NCI-H2196 (cell line): ENCODE measurements around the gene FGF22.

Experiments used
- DNase-seq: peaks from one replicate; lab custom pipeline; 2025; ENCODE audit not compliant: unreplicated experiment; lab: John Stamatoyannopoulos, UW

FGF22 gene

DNA sequence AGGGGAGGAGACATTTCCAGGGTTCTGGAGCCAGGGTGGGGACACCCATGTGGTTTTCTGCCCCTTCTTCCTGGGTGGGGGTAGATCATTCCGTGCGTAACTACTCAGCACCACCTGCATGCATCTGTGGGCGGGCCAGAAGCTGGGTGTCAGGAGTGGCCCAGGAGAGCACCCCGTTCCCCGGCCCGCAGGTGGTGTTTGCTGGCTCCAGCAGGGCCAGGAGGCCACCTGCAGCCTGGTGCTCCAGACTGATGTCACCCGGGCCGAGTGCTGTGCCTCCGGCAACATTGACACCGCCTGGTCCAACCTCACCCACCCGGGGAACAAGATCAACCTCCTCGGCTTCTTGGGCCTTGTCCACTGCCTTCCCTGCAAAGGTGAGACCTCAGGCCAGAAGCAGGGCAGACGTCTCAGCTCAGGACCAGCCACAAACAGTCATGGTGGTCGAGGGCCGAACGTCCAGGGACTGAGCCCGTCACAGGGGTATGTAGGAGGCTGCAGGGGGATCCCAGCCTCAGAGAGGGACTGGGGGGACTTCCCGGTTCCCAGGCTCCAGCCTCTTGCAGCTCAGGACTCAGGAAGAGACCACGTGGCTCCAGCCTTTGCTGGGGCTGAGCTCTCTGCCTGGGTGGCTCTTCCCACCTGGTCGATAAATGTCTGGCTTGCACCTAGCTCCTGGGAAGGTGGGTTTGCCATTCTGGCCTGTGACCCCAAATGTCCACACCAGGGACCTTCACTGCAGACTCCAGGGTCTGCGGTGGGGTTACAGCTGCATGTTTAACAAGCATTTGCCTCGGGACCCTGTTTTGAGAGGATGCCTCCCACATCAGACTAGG, 38.1 kb downstream of the FGF22 start:
- no peak for DNase-seq

DNA sequence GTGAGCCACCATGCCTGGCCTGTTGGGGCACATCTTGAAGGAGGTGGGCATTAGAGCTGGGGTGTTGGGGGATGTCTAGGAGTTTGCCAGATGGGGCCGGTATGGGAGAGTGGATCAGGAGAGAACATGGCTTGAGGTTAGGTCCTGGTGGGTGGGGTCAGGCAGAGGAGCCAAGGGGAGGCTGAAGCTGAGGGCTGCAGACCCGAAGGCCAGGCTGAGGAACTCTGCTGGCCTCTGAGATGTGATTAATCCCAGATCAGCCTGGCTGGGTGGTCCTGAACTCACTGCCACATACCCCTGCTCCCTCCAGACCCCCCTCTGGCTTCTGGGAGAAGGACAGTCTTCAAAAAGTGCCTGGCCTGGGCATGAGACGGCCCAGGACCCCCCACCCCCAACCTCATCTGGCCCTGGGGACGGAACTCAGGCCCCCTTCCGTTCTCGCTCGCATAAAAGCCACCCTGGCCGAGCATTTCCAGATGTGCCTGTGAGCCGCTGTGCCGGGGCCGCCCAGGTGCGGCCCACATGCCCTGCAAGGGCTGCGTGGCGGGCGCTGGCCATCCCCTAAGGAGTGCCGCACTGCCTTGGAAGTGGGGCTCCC, 39.2 kb downstream of the FGF22 start:
- no peak for DNase-seq

DNA sequence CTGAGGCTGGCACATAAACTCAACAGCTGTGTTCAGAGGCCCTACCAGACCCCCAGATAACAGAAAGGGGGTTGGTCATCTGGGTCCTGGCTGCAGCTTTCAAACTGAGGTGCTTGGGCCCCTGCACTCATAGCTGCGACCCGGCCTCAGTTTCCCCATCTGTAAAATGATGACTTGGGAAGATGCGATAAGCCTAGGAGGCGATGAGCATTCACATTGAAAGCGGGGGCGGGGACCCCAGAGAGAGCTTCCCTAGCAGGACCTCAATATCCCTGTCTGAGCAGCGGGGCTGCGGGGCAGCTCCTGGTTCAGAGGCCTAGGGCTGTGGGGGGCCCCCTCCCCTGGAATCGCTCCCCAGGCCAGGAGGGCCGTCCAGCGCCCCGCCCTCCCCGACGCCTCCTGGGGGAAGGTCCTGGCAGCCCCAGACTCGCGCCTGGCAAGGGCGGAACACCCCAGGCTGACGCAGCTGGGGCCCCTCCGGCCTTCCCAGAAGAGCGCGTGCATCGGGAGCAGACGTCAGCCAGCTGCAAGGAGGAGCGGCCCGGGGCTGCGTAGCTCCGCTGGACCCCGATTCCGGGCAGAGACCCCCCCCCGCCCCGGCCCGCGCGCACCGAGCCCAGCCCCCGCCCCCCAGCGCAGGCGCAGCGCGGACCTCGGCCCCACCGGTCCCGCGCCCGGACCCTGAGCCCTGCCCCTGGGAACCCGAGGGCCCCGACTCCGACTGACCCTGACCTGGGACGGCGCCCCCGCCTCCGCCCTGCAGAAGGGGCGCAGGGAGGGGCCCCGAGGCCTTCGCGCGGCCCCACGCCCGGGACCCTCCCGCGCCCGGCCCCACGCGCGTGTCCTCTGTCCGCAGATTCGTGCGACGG, 40.0 kb downstream of the FGF22 start:
- DNase-seq: peak; percentile 46

DNA sequence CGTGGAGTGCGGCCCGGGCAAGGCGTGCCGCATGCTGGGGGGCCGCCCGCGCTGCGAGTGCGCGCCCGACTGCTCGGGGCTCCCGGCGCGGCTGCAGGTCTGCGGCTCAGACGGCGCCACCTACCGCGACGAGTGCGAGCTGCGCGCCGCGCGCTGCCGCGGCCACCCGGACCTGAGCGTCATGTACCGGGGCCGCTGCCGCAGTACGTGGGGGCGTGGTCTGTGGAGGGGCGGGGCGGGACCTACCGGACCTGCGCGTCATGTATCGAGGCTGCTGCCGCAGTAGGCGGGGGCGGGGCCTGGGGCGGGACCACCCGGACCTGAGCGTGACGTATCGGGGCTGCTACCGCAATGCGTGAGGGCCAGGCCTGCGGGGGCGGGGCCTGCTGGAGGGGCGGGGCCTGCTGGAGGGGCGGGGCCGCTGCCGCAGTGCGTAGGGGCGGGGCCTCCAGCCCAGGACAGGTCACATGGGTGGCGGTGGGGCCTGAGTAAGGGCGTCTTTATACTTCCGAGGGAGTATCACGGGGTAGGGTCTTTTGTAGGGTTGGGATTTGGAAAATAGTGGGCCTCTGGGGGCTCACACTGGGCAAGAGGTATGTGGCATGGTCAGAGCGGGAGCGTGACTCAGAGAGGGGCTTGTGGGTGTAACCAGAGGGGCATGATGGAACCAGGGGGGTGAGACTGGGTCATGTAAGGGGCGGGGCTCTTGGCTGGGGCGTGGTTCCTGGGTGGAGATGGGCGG, 40.8 kb downstream of the FGF22 start:
- peak; percentile 97 for DNase-seq

DNA sequence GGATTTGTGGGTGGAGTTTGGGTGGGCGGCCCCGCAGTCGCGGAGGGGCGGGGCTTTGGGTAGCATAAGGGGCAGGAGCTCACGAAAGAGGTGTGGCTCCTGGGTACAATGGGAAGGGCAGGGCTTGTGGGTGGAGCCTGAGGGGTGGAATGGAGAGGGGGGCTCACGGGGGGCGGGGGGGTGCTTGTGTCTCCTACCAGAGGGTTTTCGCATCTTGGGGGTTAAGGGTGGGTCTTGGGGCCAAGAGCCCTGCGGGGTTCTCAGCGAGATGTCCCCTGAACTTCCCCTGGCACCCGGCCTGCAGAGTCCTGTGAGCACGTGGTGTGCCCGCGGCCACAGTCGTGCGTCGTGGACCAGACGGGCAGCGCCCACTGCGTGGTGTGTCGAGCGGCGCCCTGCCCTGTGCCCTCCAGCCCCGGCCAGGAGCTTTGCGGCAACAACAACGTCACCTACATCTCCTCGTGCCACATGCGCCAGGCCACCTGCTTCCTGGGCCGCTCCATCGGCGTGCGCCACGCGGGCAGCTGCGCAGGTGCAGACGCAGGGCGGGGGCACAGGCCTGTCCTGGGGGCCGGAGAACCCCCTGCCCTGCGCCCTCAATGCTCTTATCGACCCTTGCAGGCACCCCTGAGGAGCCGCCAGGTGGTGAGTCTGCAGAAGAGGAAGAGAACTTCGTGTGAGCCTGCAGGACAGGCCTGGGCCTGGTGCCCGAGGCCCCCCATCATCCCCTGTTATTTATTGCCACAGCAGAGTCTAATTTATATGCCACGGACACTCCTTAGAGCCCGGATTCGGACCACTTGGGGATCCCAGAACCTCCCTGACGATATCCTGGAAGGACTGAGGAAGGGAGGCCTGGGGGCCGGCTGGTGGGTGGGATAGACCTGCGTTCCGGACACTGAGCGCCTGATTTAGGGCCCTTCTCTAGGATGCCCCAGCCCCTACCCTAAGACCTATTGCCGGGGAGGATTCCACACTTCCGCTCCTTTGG, 41.6 kb downstream of the FGF22 start:
- peak; percentile 92 for DNase-seq

DNA sequence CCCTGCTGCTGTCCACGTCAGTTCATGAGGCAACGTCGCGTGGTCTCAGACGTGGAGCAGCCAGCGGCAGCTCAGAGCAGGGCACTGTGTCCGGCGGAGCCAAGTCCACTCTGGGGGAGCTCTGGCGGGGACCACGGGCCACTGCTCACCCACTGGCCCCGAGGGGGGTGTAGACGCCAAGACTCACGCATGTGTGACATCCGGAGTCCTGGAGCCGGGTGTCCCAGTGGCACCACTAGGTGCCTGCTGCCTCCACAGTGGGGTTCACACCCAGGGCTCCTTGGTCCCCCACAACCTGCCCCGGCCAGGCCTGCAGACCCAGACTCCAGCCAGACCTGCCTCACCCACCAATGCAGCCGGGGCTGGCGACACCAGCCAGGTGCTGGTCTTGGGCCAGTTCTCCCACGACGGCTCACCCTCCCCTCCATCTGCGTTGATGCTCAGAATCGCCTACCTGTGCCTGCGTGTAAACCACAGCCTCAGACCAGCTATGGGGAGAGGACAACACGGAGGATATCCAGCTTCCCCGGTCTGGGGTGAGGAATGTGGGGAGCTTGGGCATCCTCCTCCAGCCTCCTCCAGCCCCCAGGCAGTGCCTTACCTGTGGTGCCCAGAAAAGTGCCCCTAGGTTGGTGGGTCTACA, 43.1 kb downstream of the FGF22 start:
- no peak for DNase-seq

DNA sequence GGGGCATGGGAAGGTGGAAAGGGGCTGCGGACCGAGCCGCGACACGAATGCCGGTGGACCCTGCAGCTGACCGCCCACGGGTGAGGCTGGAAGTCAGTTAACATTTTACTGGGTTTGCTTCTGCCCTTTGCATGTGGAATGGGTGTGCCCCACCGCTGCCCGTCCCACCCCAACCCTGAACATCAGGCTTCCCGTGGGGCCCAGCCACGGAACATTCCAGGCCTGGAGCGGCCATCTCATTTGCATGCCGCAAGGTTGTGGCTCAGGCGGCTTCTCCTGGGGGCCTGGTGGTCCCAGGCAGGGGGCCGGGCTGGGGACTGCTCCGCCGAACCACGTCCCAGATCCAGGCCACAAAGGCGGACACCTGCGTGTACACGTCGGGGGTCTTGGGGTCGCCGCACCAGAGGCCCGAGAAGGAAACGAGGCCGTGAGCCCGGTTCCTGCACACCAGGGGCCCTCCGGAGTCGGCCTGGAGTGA, 45.8 kb downstream of the FGF22 start:
- DNase-seq: no peak

DNA sequence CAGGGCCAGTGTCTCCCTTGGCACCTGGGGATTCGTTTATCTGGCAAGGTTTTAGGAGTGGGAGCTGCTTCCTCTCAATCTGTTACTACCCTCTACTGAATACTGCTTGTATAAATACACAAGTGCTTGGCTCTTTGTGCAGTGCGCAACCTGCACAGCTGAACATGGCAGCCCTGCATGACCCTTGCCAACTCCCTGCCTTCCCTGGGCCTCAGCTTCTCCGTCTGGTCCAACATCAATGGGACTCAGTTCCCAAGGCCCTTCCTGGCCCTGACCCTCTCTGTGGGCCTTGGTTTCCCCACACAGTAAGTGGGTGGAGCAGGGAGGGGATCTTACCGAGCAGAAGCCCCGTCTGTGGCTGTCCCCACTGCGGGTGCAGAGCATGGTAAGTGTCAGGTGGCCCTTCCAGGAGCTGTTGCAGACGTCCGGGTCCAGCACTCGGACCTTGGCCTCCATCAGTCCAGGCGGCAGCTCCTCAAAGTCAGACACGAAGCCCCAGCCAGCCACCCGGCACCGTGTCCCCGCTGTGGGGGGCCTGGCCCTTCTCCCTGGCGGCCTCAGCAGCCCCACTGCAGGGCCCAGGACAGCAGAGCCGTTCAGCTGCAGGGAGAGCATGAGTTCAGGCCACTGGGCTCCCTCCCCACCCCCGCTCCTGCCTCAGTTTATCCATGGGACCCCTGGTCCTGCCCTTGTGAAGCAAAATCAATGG, 47.1 kb downstream of the FGF22 start:
- DNase-seq: no peak

DNA sequence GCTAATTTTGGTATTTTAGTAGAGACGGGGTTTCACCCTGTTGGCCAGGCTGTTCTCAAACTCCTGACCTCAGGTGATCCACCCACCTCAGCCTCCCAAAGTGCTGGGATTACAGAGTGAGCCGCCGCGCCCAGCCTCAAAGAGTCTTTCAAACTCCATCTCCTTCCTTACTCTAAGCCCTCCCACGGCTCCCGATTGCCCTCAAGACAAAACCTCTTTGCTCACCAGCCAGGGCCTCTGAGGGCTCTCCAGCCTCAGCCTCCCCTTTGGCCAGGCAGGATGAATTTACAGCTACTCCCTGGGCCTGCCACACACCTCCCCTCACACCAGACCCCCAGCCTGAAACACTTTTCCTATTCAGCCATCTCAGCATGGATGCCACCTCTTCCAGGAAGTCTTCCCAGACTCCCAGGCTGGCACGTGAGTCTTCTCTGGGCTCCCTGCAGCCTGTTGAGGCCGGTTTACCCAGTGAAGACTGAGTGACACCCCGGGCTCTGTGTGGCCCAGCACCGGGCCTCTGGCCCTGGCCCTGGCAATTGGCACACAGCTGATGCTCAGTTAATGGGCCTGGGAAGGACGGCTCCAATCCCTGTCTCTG, 48.0 kb downstream of the FGF22 start:
- DNase-seq: no peak

DNA sequence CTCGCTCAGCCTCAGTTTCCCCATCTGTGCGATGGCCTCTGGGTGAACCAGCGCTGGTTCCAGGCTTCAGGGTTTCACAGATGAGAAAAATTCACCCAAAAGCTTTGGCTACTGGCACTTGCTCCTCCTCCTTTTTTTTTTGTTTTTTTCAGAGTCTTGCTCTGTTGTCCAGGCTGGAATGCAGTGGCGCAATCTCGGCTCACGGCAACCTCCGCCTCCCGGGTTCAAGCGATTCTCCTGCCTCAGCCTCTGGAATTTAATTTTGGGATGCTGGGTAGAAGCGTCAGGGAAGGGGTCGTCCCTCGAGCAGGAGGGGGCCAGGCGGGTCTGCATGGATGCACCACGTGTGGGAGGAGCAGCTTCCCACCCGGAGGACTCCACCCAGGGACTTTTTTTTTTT, 48.5 kb downstream of the FGF22 start:
- no peak for DNase-seq

DNA sequence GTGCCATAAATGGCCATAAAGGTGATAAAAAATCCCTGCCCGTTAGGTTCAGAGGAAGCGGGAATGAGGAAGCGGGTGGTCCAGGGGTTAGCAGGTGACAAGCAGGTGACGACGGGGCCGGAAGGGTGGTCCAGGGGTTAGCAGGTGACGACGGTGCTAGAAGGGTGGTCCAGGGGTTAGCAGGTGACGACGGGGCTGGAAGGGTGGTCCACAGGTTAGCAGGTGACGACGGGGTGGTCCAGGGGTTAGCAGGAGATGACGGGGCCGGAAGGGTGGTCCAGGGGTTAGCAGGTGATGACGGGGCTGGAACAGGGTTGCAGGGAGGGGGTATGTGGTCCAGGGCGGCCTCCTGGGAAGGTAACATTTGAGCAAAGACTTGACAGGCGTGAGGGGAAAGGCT, 49.3 kb downstream of the FGF22 start:
- DNase-seq: no peak

DNA sequence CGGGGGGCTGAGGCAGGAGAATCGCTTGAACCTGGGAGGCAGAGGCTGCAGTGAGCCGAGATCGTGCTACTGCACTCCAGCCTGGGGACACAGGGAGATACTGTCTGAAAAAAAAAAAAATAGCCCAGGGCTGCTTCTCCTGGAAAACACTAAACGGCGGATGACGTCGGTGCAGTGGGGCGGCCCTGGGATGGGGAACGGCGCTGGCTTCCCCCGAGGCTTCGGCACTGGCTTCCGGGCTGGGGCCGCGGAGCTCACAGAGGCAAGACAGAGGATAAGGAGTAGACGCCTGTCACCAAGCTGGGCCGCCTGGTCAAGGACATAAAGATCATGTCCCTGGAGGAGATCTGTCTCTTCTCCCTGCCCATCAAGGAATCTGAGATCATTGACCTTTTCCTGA, 50.5 kb downstream of the FGF22 start:
- DNase-seq: no peak
